Subcutaneous abdominal adipose tissue (tissue), 5 donors: Measurements from ENCODE around the gene BUD13.

Source experiments
- H3K27ac ChIP-seq: one replicate; pipeline ENCODE4 v1.7.0; 2013; ENCODE audit warnings: low read depth, mild to moderate bottlenecking, inconsistent platforms, low read length, moderate library complexity
- H3K27me3 ChIP-seq, 5 donors: one replicate each; pipeline ENCODE4 v1.7.0; 2013; ENCODE audit warnings: low read length in 5 of 5, inconsistent platforms in 1 of 5; ENCODE audit not compliant: control insufficient read depth in 5 of 5, insufficient read depth in 4 of 5
- H3K36me3 ChIP-seq, 5 donors: one replicate each; pipeline ENCODE4 v1.7.0; 2013; ENCODE audit warnings: low read length in 5 of 5; ENCODE audit not compliant: control insufficient read depth in 5 of 5, insufficient read depth in 5 of 5
- H3K4me1 ChIP-seq, 5 donors: one replicate each; pipeline ENCODE4 v1.7.0; 2013; ENCODE audit warnings: low read length in 5 of 5, mild to moderate bottlenecking in 3 of 5, moderate library complexity in 1 of 5; ENCODE audit not compliant: control insufficient read depth in 5 of 5, insufficient read depth in 5 of 5
- H3K4me3 ChIP-seq, 5 donors: one replicate each; pipeline ENCODE4 v1.7.0; 2013; ENCODE audit warnings: low read length in 5 of 5, low read depth in 1 of 5
- H3K9ac ChIP-seq, 5 donors: one replicate each; pipeline ENCODE4 v1.7.0; 2013; ENCODE audit warnings: low read length in 5 of 5, mild to moderate bottlenecking in 4 of 5, moderate library complexity in 3 of 5
- H3K9me3 ChIP-seq, 5 donors: one replicate each; pipeline ENCODE4 v1.7.0; 2013; ENCODE audit warnings: low read length in 5 of 5; ENCODE audit not compliant: control insufficient read depth in 5 of 5
- donor health status: healthy.
- donor health status: healthy.
- donor health status: healthy.
- donor health status: healthy.
- donor health status: healthy.

Gene BUD13

GRCh38 chr11:116732271-116733042, 40.3 kb downstream of the BUD13 start:
- Histone ChIP-seq H3K9ac (no peak overlapping the region), H3K4me3 (no peak overlapping the region), H3K36me3 (no peaks in the 10 kb centered on the region), H3K27ac (no peak overlapping the region), H3K27me3 (peaks cover 0 to 11% (median 8%) of the 10 kb centered on the region in 5 donors), H3K4me1 (peaks cover 0 to 19% (median 15%) of the 10 kb centered on the region in 5 donors), H3K9me3 (no peaks in the 10 kb centered on the region)

GRCh38 chr11:116731821-116732220, 41.0 kb downstream of the BUD13 start:
- Histone ChIP-seq H3K4me3 (no peak overlapping the region), H3K27me3 (peaks cover 0 to 11% (median 8%) of the 10 kb centered on the region in 5 donors), H3K36me3 (no peaks in the 10 kb centered on the region), H3K27ac (no peak overlapping the region), H3K9ac (no peak overlapping the region), H3K4me1 (peaks cover 0 to 19% (median 15%) of the 10 kb centered on the region in 5 donors), H3K9me3 (no peaks in the 10 kb centered on the region)

DNA sequence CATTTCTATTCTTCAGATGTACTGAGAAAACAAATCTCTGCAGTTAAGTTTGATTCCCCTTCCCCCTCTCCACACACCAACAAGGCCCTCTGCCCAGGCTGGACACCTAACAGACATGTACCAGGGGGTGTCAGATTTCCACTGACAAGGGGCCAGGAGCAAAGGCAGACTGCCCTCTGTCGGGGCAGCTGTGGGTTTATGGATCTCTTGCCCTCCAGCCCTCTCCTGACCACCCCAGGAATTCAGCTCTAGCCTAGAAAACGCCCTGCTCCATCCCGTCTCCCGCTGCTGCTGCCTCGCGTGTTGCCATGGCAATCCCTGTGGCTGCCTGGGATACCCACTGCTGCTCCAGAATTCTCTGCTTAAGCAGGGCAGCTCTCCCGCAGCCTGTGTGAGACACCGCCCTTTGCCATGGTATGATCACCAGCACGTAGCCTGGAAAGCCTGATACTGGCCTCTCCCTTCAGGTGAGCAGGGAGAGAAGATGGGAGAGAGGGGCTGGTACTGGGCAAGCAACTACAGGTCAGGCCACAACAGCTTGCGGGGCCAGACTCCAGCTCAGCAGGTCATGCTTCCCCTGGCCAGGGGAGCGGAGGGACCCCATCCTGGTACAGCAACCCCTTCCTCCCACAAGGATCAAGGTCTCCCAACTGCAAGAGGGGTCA, 41.6 kb downstream of the BUD13 start:
- Histone ChIP-seq H3K9ac (no peak overlapping the region), H3K4me1 (peaks cover 0 to 23% (median 18%) of the 10 kb centered on the region in 5 donors), H3K4me3 (no peak overlapping the region), H3K9me3 (no peaks in the 10 kb centered on the region), H3K27ac (no peak overlapping the region), H3K36me3 (no peaks in the 10 kb centered on the region), H3K27me3 (peaks cover 0 to 11% (median 8%) of the 10 kb centered on the region in 5 donors)

DNA sequence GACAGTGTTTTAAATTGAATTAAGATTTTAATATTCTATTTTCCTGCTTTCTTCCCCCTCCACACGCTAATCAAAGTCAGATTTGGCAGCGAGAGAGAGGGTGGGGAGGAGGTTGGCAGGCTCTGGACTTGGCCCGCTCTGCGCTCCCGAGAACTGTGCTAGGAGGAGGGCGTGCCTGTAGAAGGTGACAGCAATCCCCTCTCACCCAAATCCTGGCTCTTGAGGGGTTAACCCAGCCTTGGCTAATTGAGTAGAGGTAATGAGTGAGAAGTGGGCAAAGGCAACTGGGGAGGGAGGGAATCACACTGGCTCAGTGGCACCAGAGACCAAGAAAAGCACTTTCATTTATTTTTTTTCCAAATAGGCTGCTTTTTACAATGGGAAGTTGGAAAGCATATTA, 42.2 kb downstream of the BUD13 start:
- H3K27me3 ChIP-seq: peaks cover 0 to 13% (median 8%) of the 10 kb centered on the region in 5 donors
- no peak overlapping the region for H3K9ac ChIP-seq
- peaks cover 0 to 29% (median 25%) of the 10 kb centered on the region in 5 donors for H3K4me1 ChIP-seq
- no peak overlapping the region for H3K27ac ChIP-seq
- H3K36me3 ChIP-seq: no peaks in the 10 kb centered on the region
- no peaks in the 10 kb centered on the region for H3K9me3 ChIP-seq
- no peak overlapping the region for H3K4me3 ChIP-seq

GRCh38 chr11:116730241-116730561, 42.6 kb downstream of the BUD13 start:
- Histone ChIP-seq H3K9ac (no peak overlapping the region), H3K9me3 (no peaks in the 10 kb centered on the region), H3K4me3 (no peak overlapping the region), H3K27ac (no peak overlapping the region), H3K36me3 (no peaks in the 10 kb centered on the region), H3K4me1 (peaks cover 0 to 31% (median 26%) of the 10 kb centered on the region in 5 donors), H3K27me3 (peaks cover 0 to 15% (median 8%) of the 10 kb centered on the region in 5 donors)

- Histone ChIP-seq H3K4me1 (peaks cover 0 to 31% (median 26%) of the 10 kb centered on the region in 5 donors), H3K9ac (no peak overlapping the region), H3K36me3 (no peaks in the 10 kb centered on the region), H3K9me3 (no peaks in the 10 kb centered on the region), H3K27ac (no peak overlapping the region), H3K4me3 (no peak overlapping the region), H3K27me3 (peaks cover 0 to 15% (median 8%) of the 10 kb centered on the region in 5 donors)
Observed at GRCh38 chr11:116729501-116730240, 43.1 kb downstream of the BUD13 start.

DNA sequence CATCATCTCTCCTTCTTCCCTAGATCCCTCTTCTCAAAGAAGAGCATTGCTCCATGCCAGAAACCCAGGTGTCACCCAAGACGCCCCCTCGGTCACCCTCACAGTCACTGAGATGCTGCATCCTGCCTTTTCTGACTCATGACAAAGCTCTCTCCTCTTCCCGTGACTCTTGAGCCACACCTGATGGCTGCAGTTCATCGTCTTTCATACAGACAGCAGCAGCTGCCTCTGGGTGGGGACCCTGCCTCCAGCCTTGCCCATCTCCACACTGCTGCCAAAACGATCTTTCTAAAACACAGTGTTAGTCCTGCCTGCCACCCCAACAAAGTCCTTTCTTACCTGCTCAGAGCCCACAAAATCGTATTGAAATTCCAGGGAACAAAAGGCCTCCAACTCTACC, 44.8 kb downstream of the BUD13 start:
- no peak overlapping the region for H3K9ac ChIP-seq
- no peaks in the 10 kb centered on the region for H3K9me3 ChIP-seq
- H3K27me3 ChIP-seq: peaks cover 0 to 15% (median 8%) of the 10 kb centered on the region in 5 donors
- H3K36me3 ChIP-seq: no peaks in the 10 kb centered on the region
- H3K4me3 ChIP-seq: no peak overlapping the region
- H3K27ac ChIP-seq: no peak overlapping the region
- H3K4me1 ChIP-seq: peaks cover 0 to 30% (median 26%) of the 10 kb centered on the region in 5 donors

DNA sequence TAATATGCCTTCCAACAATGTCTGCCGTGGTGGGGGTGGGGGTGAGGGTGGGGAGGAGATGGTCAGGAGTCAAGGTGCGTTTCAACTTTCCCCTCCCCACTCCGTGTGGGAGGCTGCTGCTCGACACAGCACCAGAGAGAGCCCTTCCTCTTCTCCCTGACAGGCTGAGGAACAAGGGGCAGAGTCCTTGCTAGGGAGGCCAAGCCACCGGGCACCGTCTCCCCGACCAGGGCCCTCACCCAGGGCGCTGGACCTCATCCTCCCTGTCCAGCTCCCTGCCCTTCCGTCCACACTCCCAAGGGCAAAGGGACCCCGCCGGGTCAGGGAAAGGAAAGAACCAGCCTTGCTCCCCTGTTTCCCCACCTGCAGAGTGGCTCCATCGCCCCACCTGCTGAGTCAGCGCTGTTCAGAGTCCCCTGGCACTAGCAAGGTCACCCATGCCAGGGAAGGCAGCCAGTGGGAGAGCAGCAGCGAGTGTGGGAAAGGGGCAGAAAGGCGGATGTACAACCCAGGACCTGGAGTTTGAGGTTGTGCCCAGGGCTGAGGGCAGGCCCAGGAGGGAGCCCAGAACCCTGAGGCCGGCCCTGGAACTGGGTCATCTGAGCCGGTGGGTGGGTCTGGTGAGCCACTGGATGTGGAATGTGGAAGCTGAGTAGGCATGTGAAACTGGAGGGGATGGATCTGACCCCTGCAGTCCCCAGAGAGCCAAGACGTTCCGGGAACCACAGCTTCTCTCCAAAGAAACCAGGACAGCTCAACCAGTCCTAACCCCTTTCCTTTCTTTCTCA, 47.2 kb downstream of the BUD13 start:
- H3K4me3 ChIP-seq: no peak overlapping the region
- peak overlapping the region in 2 of 5 donors; percentile 4 to 46 for H3K9ac ChIP-seq
- H3K27me3 ChIP-seq: peaks cover 0 to 6% (median 4%) of the 10 kb centered on the region in 5 donors
- H3K36me3 ChIP-seq: no peaks in the 10 kb centered on the region
- no peak overlapping the region for H3K27ac ChIP-seq
- no peaks in the 10 kb centered on the region for H3K9me3 ChIP-seq
- peaks cover 0 to 18% (median 17%) of the 10 kb centered on the region in 5 donors for H3K4me1 ChIP-seq

- Histone ChIP-seq H3K27me3 (peaks cover 0 to 5% (median 4%) of the 10 kb centered on the region in 5 donors), H3K4me1 (peaks cover 0 to 13% (median 11%) of the 10 kb centered on the region in 5 donors), H3K4me3 (no peak overlapping the region), H3K9me3 (no peaks in the 10 kb centered on the region), H3K36me3 (no peaks in the 10 kb centered on the region), H3K9ac (no peak overlapping the region), H3K27ac (no peak overlapping the region)
Observed at GRCh38 chr11:116724813-116725212, 48.0 kb downstream of the BUD13 start.
